T-helper 22 cell (primary cell): Measurements from ENCODE around the gene LSAMP.
"Not testable (repeated sequence)": the region's sequence is repeated elsewhere in the genome, so short reads cannot be mapped to it uniquely, and the experiment has no call there.

ENCODE experiments used
- DNase-seq: peaks from one replicate; pipeline ENCODE4 v3.0.0-alpha.2; 2020; ENCODE audit warnings: low read depth

LSAMP gene

GRCh38 chr3:115876876-115877614, 568.2 kb downstream of the LSAMP start:
- no peak for DNase-seq

GRCh38 chr3:115875460-115875859, 569.8 kb downstream of the LSAMP start:
- no peak for DNase-seq

GRCh38 chr3:115871735-115872134, 573.6 kb downstream of the LSAMP start:
- no peak for DNase-seq

- no peak for DNase-seq
Measured at GRCh38 chr3:115864911-115865310, 580.4 kb downstream of the LSAMP start.

GRCh38 chr3:115862849-115863248, 582.4 kb downstream of the LSAMP start:
- no peak for DNase-seq

- no peak for DNase-seq
Measured at GRCh38 chr3:115862099-115862498, 583.2 kb downstream of the LSAMP start.

- DNase-seq: no peak
Measured at GRCh38 chr3:115861166-115861733, 584.0 kb downstream of the LSAMP start.

- DNase-seq: no peak
Measured at GRCh38 chr3:115860766-115861165, 584.5 kb downstream of the LSAMP start.

GRCh38 chr3:115859002-115859807, 586.1 kb downstream of the LSAMP start:
- DNase-seq: no peak

- DNase-seq: no peak
Measured at GRCh38 chr3:115857518-115858136, 587.7 kb downstream of the LSAMP start.

GRCh38 chr3:115855911-115856310, 589.4 kb downstream of the LSAMP start:
- no peak for DNase-seq

GRCh38 chr3:115853104-115853503, 592.2 kb downstream of the LSAMP start:
- no peak for DNase-seq

- DNase-seq: no peak
Measured at GRCh38 chr3:115852278-115852677, 593.0 kb downstream of the LSAMP start.

GRCh38 chr3:115851571-115851970, 593.7 kb downstream of the LSAMP start:
- DNase-seq: no peak

- DNase-seq: no peak
Measured at GRCh38 chr3:115848641-115849040, 596.6 kb downstream of the LSAMP start.

- DNase-seq: no peak
Measured at GRCh38 chr3:115845986-115846385, 599.3 kb downstream of the LSAMP start.

- DNase-seq: not testable (repeated sequence)
Measured at GRCh38 chr3:115844729-115845128, 600.6 kb downstream of the LSAMP start.

GRCh38 chr3:115843206-115843605, 602.1 kb downstream of the LSAMP start:
- DNase-seq: no peak

- DNase-seq: no peak
Measured at GRCh38 chr3:115839246-115839645, 606.0 kb downstream of the LSAMP start.

- no peak for DNase-seq
Measured at GRCh38 chr3:115838786-115839185, 606.5 kb downstream of the LSAMP start.

GRCh38 chr3:115836944-115837343, 608.3 kb downstream of the LSAMP start:
- DNase-seq: no peak

GRCh38 chr3:115835946-115836345, 609.3 kb downstream of the LSAMP start:
- no peak for DNase-seq

GRCh38 chr3:115834068-115834467, 611.2 kb downstream of the LSAMP start:
- no peak for DNase-seq
